Neural progenitor cell (in vitro differentiated cells): Measurements from ENCODE around the gene STKLD1. TPM values are rescaled to one million over a fixed set of nuclear protein-coding genes. Genes with fewer than 3 reads are reported as not detected.

ENCODE experiments used
- DNase-seq: peaks from one replicate; pipeline ENCODE4 v3.0.0-alpha.2; 2016; ENCODE audit warnings: low spot score
- H2AFZ ChIP-seq: fragments of 200-600 bp; sonication (generic); replicated peaks from 2 replicates; pipeline ENCODE4 v1.6.1; 2016; ENCODE audit warnings: antibody characterized with exemption
- H3F3A ChIP-seq: fragments of 200-600 bp; sonication (generic); 2 replicates; pipeline ENCODE4 v1.6.1; 2016; ENCODE audit warnings: antibody characterized with exemption, low read depth
- H3K27ac ChIP-seq: fragments of 200-600 bp; sonication (generic); 2 replicates; pipeline ENCODE4 v1.5.1; 2016; ENCODE audit warnings: mild to moderate bottlenecking
- H3K27me3 ChIP-seq: fragments of 200-600 bp; sonication (generic); 2 replicates; pipeline ENCODE4 v1.6.1; 2016; ENCODE audit warnings: mild to moderate bottlenecking, moderate library complexity
- H3K36me3 ChIP-seq: fragments of 200-600 bp; sonication (generic); 2 replicates; pipeline ENCODE4 v1.5.1; 2016
- H3K4me1 ChIP-seq: fragments of 200-600 bp; sonication (generic); 2 replicates; pipeline ENCODE4 v1.6.1; 2016; ENCODE audit warnings: mixed run types
- H3K4me2 ChIP-seq: fragments of 200-600 bp; sonication (generic); 2 replicates; pipeline ENCODE4 v1.6.1; 2016
- H3K4me3 ChIP-seq: fragments of 200-600 bp; sonication (generic); 2 replicates; pipeline ENCODE4 v1.5.1; 2016
- H3K79me2 ChIP-seq: fragments of 200-600 bp; sonication (generic); 2 replicates; pipeline ENCODE4 v1.6.1; 2016; ENCODE audit warnings: low read depth
- H3K9ac ChIP-seq: fragments of 200-600 bp; sonication (generic); 2 replicates; pipeline ENCODE4 v1.6.1; 2016
- H3K9me3 ChIP-seq: fragments of 200-600 bp; sonication (generic); 2 replicates; pipeline ENCODE4 v1.5.1; 2016; ENCODE audit warnings: low read depth
- H4K20me1 ChIP-seq: fragments of 200-600 bp; sonication (generic); 2 replicates; pipeline ENCODE4 v1.6.1; 2016; ENCODE audit warnings: low read depth
- H3K27ac Mint-ChIP-seq: 3 replicates; pipeline ENCODE4 v1.8.0; 2021; ENCODE audit warnings: mixed read lengths
- H3K27me3 Mint-ChIP-seq: 2 replicates; pipeline ENCODE4 v1.8.0; 2022; ENCODE audit warnings: low read depth, mild to moderate bottlenecking, inconsistent platforms, moderate library complexity, mixed read lengths; ENCODE audit not compliant: insufficient read depth
- H3K36me3 Mint-ChIP-seq: 3 replicates; pipeline ENCODE4 v1.8.0; 2021; ENCODE audit warnings: mixed read lengths
- H3K4me1 Mint-ChIP-seq: 3 replicates; pipeline ENCODE4 v1.8.0; 2021; ENCODE audit warnings: mixed read lengths
- H3K4me3 Mint-ChIP-seq: 3 replicates; pipeline ENCODE4 v1.8.0; 2021; ENCODE audit warnings: mild to moderate bottlenecking, moderate library complexity, mixed read lengths
- H3K9me3 Mint-ChIP-seq: 3 replicates; pipeline ENCODE4 v1.8.0; 2020; ENCODE audit warnings: mixed read lengths
- CTCF ChIP-seq: fragments of 200-600 bp; sonication (generic); IDR thresholded peaks from 2 replicates; pipeline ENCODE4 v1.5.1; 2017; ENCODE audit warnings: antibody characterized with exemption, mild to moderate bottlenecking
- EZH2 ChIP-seq: fragments of 200-600 bp; sonication (generic); IDR thresholded peaks from 2 replicates; pipeline ENCODE4 v1.6.1; 2017; ENCODE audit warnings: antibody characterized with exemption, mild to moderate bottlenecking, moderate library complexity
- EZH2phosphoT487 ChIP-seq: fragments of 200-600 bp; sonication (generic); IDR thresholded peaks from 2 replicates; pipeline ENCODE4 v1.6.1; 2017; ENCODE audit warnings: antibody characterized with exemption
- total RNA-seq: library from RNA; depleted of rRNA; stranded (reverse); fragments of >200 nt; gene quantifications from 2 replicates; pipeline ENCODE4 v1.2.3, GENCODE V29; 2015; ENCODE audit warnings: low replicate concordance

Gene STKLD1
- total RNA-seq, 1 donor from 2014 or later, result 0.58 TPM

DNA sequence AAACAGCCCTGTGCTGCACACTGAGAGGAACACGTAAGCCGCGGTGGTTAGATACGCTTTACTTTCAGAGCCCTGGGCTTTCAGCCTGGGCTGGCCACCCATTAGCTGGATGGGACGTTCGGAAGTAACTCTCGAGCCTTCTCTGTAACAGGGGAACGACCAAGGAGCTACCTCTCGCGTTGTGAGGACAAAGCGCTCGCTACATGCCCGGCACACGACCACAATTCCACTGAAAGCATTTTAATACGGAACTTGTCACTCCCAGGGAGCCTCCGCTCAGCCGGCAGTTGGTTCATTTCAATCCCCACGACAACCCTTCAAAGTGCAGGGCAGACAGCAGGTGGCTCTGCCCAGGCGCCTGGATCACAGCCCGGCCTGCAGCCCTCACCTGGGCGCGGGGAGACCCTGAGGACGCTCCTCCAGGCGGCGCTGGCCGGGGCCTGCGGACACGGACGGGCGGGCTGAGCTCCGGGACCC is 20.2 kb upstream of the STKLD1 start:
- Mint-ChIP-seq H3K4me3 (peak overlapping the region; percentile 93), H3K27ac (peak overlapping the region; percentile 46), H3K4me1 (peaks cover 13% of the 10 kb centered on the region), H3K36me3 (peaks cover 18% of the 10 kb centered on the region), H3K27me3 (peaks cover 5% of the 10 kb centered on the region), H3K9me3 (no peaks in the 10 kb centered on the region)
- H3K4me3 ChIP-seq, result peak overlapping the region; percentile 88
- H3K36me3 ChIP-seq, result peaks cover 4% of the 10 kb centered on the region
- peaks cover 65% of the 10 kb centered on the region for H4K20me1 ChIP-seq
- TF ChIP-seq EZH2, result no peak
- no peak for TF ChIP-seq EZH2phosphoT487
- TF ChIP-seq CTCF, result no peak
- H3K79me2 ChIP-seq, result peaks cover 33% of the 10 kb centered on the region
- peak overlapping the region; percentile 84 for H3K9ac ChIP-seq
- H3K4me2 ChIP-seq, result peak overlapping the region; percentile 77
- no peak for DNase-seq
- no peak overlapping the region for H3K27ac ChIP-seq
- peaks cover 38% of the 10 kb centered on the region for H3F3A ChIP-seq
- no peaks in the 10 kb centered on the region for H3K27me3 ChIP-seq
- no peaks in the 10 kb centered on the region for H3K9me3 ChIP-seq
- no peak overlapping the region for H2AFZ ChIP-seq
- H3K4me1 ChIP-seq, result peaks cover 11% of the 10 kb centered on the region

GRCh38 chr9:133356391-133357091 is 19.6 kb upstream of the STKLD1 start, which contains the start of the genes SURF1 and SURF2:
Gene SURF1 (minus strand): TSS chr9:133356487. CDS start chr9:133356453, 34 bp downstream.
Gene SURF2 (plus strand): TSS chr9:133356550. CDS start chr9:133356593, 43 bp downstream.
- Mint-ChIP-seq H3K9me3 (no peaks in the 10 kb centered on the region), H3K4me1 (peaks cover 13% of the 10 kb centered on the region), H3K27me3 (peaks cover 3% of the 10 kb centered on the region), H3K27ac (peak within 1 kb of the TSS; percentile 46), H3K36me3 (peaks cover 20% of the 10 kb centered on the region), H3K4me3 (peak within 1 kb of the TSS; percentile 93)
- peak; percentile 95 for DNase-seq
- Histone ChIP-seq H3K4me2 (peak within 1 kb of the TSS; percentile 77), H3K27me3 (no peaks in the 10 kb centered on the region), H2AFZ (no peak within 1 kb of the TSS), H3K9me3 (no peaks in the 10 kb centered on the region), H3K27ac (no peak within 1 kb of the TSS), H3K79me2 (peaks cover 33% of the 10 kb centered on the region), H4K20me1 (peaks cover 64% of the 10 kb centered on the region), H3K36me3 (no peaks in the 10 kb centered on the region), H3K4me3 (peak within 1 kb of the TSS; percentile 88), H3K9ac (peak within 1 kb of the TSS; percentile 84), H3F3A (peaks cover 38% of the 10 kb centered on the region), H3K4me1 (peaks cover 11% of the 10 kb centered on the region)
- TF ChIP-seq EZH2phosphoT487 (no peak), CTCF (no peak), EZH2 (no peak)

- no peak for DNase-seq
- Histone ChIP-seq H3K27ac (no peak overlapping the region), H3K4me3 (peak overlapping the region; percentile 88), H3F3A (peaks cover 27% of the 10 kb centered on the region), H2AFZ (no peak overlapping the region), H3K27me3 (no peaks in the 10 kb centered on the region), H3K4me2 (peak overlapping the region; percentile 77), H3K9me3 (no peaks in the 10 kb centered on the region), H3K9ac (no peak overlapping the region), H3K79me2 (peaks cover 33% of the 10 kb centered on the region), H3K36me3 (no peaks in the 10 kb centered on the region), H4K20me1 (peaks cover 55% of the 10 kb centered on the region), H3K4me1 (peaks cover 11% of the 10 kb centered on the region)
- Mint-ChIP-seq H3K27me3 (peaks cover 3% of the 10 kb centered on the region), H3K4me3 (peak overlapping the region; percentile 85), H3K27ac (no peak overlapping the region), H3K36me3 (peaks cover 23% of the 10 kb centered on the region), H3K4me1 (peaks cover 13% of the 10 kb centered on the region), H3K9me3 (no peaks in the 10 kb centered on the region)
- no peak for TF ChIP-seq CTCF
- no peak for TF ChIP-seq EZH2phosphoT487
- TF ChIP-seq EZH2, result no peak
Measured at GRCh38 chr9:133357656-133358055, 18.5 kb upstream of the STKLD1 start.
